ENCODE results near the gene ZNF132. TPM values are rescaled to one million over a fixed set of nuclear protein-coding genes. Genes with fewer than 3 reads are reported as not detected.
A peak's percentile ranks its signal among the peaks of the same experiment; 100 is the strongest.
"Not testable (repeated sequence)": the region's sequence is repeated elsewhere in the genome, so short reads cannot be mapped to it uniquely, and the experiment has no call there.

ZNF132 gene
- total and polyA plus RNA-seq, 9 of the 15 experiments (the other 6 are each of a cell fraction or from before 2014, with no cell fraction given): 0.03 to 0.42 (median 0.10) TPM; not detected in 5

GRCh38 chr19:58484349-58484748 is 44.4 kb upstream of the ZNF132 start:
- Histone ChIP-seq H3K36me3 (ENCODE audit: control insufficient read depth, insufficient read depth, low read length) (peaks cover 45% of the 10 kb centered on the region; the same call in 2 of the 3 replicates), H3K4me1 (replicated peaks in 1 of 2; ENCODE audit: control insufficient read depth in 2 of 2, insufficient read depth in 2 of 2, low read length in 2 of 2) (peaks cover 7 to 23% of the 10 kb centered on the region in 2 experiments; a peak in 4 of 5 replicates), H3K79me2 (ENCODE audit: control insufficient read depth, insufficient read depth, low read length) (peaks cover 14% of the 10 kb centered on the region)
- POLR2A ChIA-PET: interaction anchor here (0.6 to 1.1 kb wide), 2 partner anchors 137 to 156 kb away, joined by 3 read pairs; no protein-coding TSS in a partner anchor
- BruUV-seq (replicated peaks); in situ Hi-C loops (cut with MboI); FAIRE-seq; H2AFZ ChIP-seq (ENCODE audit: low read depth, low read length); H3K9ac ChIP-seq (ENCODE audit: insufficient read depth in 1 of 2, low read depth in 2 of 2, low read length in 2 of 2); H3K27ac ChIP-seq (ENCODE audit: extremely low read depth, low read depth, low read length); H3K27me3 ChIP-seq (ENCODE audit: control insufficient read depth in 2 of 2, insufficient read depth in 2 of 2, low read length in 2 of 2); ATAC-seq; H3K4me3 ChIP-seq; H4K20me1 ChIP-seq (replicated peaks; ENCODE audit: control insufficient read depth, insufficient read depth, low read length); intact Hi-C loops (cut with micrococcal nuclease); H3K9me3 ChIP-seq (replicated peaks; ENCODE audit: control insufficient read depth, insufficient read depth, low read depth, low read length); CTCF ChIA-PET (ENCODE audit: low intra/inter-chr PET ratio); H3K9me1 ChIP-seq (ENCODE audit: control insufficient read depth, insufficient read depth, low read length); H3K4me2 ChIP-seq (ENCODE audit: insufficient read depth, low read length): not testable (repeated sequence)
- TF ChIP-seq RBM25 (IDR thresholded peaks at IDR 0.05; ENCODE audit: low read depth, low read length, severe bottlenecking) (peak; percentile 62), ZNF384 (IDR thresholded peaks at IDR 0.05; ENCODE audit: low read depth, low read length) (peak; percentile 78), CTCF (IDR thresholded peaks at IDR 0.05 in 2 of 3, conservative IDR thresholded peaks at IDR 0.05 in 1 of 3; ENCODE audit: insufficient read depth in 2 of 3, low read depth in 1 of 3, low read length in 3 of 3) (peak in 1 of 3 experiments; percentile 13; a peak in 1 of 6 replicates)
- peak in 1 of 4 experiments; percentile 26 for DNase-seq (ENCODE audit: extremely low read depth in 1 of 4, low spot score in 3 of 4)
- WGBS (ENCODE audit: insufficient coverage, low coverage, missing lambda C conversion rate): 96% methylated on average over 5 of the region's 5 CpGs

Data from K562 (cell line).